Psoas muscle (tissue), 8 donors: ENCODE data around the gene ZNF607. TPM values are rescaled to one million over a fixed set of nuclear protein-coding genes. Genes with fewer than 3 reads are reported as not detected.
"Not testable (repeated sequence)": the region's sequence is repeated elsewhere in the genome, so short reads cannot be mapped to it uniquely, and the experiment has no call there.

Experiments
- ATAC-seq, 4 donors: fragments of 200-7000 bp; cut with Tn5 transposase; one replicate each; pipeline ENCODE4 v1.9.1; 2020; ENCODE audit warnings: moderate library complexity in 3 of 4, mild to moderate bottlenecking in 2 of 4
- DNase-seq, 2 donors: peaks; one replicate each; pipeline ENCODE4 v3.0.0-alpha.2; 2020
- H3K27ac ChIP-seq: fragments of 200-600 bp; one replicate; pipeline ENCODE4 v1.8.0; 2022
- H3K27me3 ChIP-seq, 3 donors: fragments of 200-600 bp in 1 of 3; one replicate each; pipeline versions ENCODE4 v1.6.1 to v1.8.0; 2013 to 2022; ENCODE audit warnings: low read length in 2 of 3, mild to moderate bottlenecking in 2 of 3, moderate library complexity in 1 of 3; ENCODE audit not compliant: insufficient read depth in 3 of 3
- H3K36me3 ChIP-seq, 2 donors: fragments of 200-600 bp in 1 of 2; one replicate each; pipeline versions ENCODE4 v1.6.1 to v1.8.0; 2013 to 2022; ENCODE audit warnings: low read depth in 1 of 2, mild to moderate bottlenecking in 1 of 2, moderate library complexity in 1 of 2; ENCODE audit not compliant: insufficient read depth in 1 of 2
- H3K4me1 ChIP-seq: fragments of 200-600 bp; one replicate; pipeline ENCODE4 v1.8.0; 2022
- H3K4me3 ChIP-seq: fragments of 200-600 bp; one replicate; pipeline ENCODE4 v1.8.0; 2022; ENCODE audit warnings: mild to moderate bottlenecking
- H3K9me3 ChIP-seq: fragments of 200-600 bp; one replicate; pipeline ENCODE4 v1.8.0; 2022
- CTCF ChIP-seq: fragments of 200-600 bp; IDR thresholded peaks from one replicate; pipeline ENCODE4 v1.8.0; 2022; ENCODE audit warnings: antibody characterized with exemption
- WGBS, 3 donors: extraction: QIAGEN DNeasy Blood & Tissue Kit; methylation state at CpG; one replicate each; pipeline versions ENCODE4 v1.1.6 to v1.1.7; 2013; 5-methylcytosine and 5-hydroxymethylcytosine counted together
- intact Hi-C, 2 donors: fragments of 100-400 bp; cut with DNase I; formaldehyde crosslinking; loops; one replicate each; pipeline versions ENCODE4 v1.11.0 to v1.14.2; 2022
- long read RNA-seq, 2 donors: library from polyadenylated mRNA; unstranded; transcript quantifications; one replicate each; pipeline ENCODE4 v2.0.0, GENCODE V29; 2021
- polyA plus RNA-seq, 3 donors: library from polyadenylated mRNA; stranded (reverse); fragments of 200-250 nt; gene quantifications; one replicate each; pipeline ENCODE4 v1.2.3, GENCODE V29; 2013
- total RNA-seq, 4 donors: library from RNA; stranded (reverse); fragmentation: NEBNext Ultra II Directional in 2 of 4; extraction: Animal tissue kit (Norgen Biotek cat#: 25700) in 2 of 4; gene quantifications; one replicate each; pipeline versions ENCODE4 v1.2.1 to v1.2.4, GENCODE V29; 2021 to 2023
- donor health status: healthy with polysubstance abuse.
- donor health status: DM: no; HTN: no; CAD: no; lungs with moderate emphysema.
- donor health status: Bipolar disorder and iron deficiency.
- donor health status: healthy.
- donor health status: DM: yes; HTN: yes; CAD: no.
- donor health status: DM: no; HTN: no; CAD: no.
- donor health status: DM: no; HTN: no; CAD: no.
- donor health status: DM: yes; HTN: yes; CAD: no.

ZNF607 gene
- total RNA-seq (1 to 10 TPM; 1.2 to 5.8 (median 1.9) TPM), polyA plus RNA-seq (1 to 10 TPM; 1.4 to 3.5 (median 1.5) TPM)
- long read RNA-seq, donor 1, partial matches to known transcripts, result 0 of 2 reads
- long read RNA-seq, donor 1, other reads (novel, unspliced or antisense), result 2 of 2 reads
- long read RNA-seq, donor 2, partial matches to known transcripts, result 0 of 6 reads
- long read RNA-seq, donor 2, other reads (novel, unspliced or antisense), result 5 of 6 reads

GRCh38 chr19:37719111-37719926, at the start of gene ZNF607:
Gene ZNF607 (minus strand): TSS chr19:37719761. CDS start chr19:37711618, 8,143 bp downstream.
- DNase-seq, result peak; percentile 87 to 92
- H3K27ac ChIP-seq, result peak within 1 kb of the TSS; percentile 57
- H3K9me3 ChIP-seq, result peaks cover 4% of the 10 kb centered on the region
- peak; percentile 56 for TF ChIP-seq CTCF
- peaks cover 12% of the 10 kb centered on the region for H3K4me1 ChIP-seq
- ATAC-seq, result peak; percentile 98 to 100 (median 99)
- peaks cover 0 to 10% of the 10 kb centered on the region in 2 donors for H3K36me3 ChIP-seq
- no peaks in the 10 kb centered on the region for H3K27me3 ChIP-seq
- peak within 1 kb of the TSS; percentile 96 for H3K4me3 ChIP-seq
- intact Hi-C loops, result no loop called here
- 0 to 1% (median 0%) methylated on average over 53 to 54 of the region's 54 CpGs for WGBS, 3 donors

- Histone ChIP-seq H3K36me3 (peaks cover 0 to 77% of the 10 kb centered on the region in 2 donors), H3K9me3 (no peaks in the 10 kb centered on the region), H3K27me3 (no peaks in the 10 kb centered on the region), H3K4me1 (no peaks in the 10 kb centered on the region), H3K27ac (no peak overlapping the region), H3K4me3 (no peak overlapping the region)
- 86 to 98% (median 91%) methylated on average over 1 of the region's 1 CpG for WGBS, 3 donors
- DNase-seq (no peak), ATAC-seq (no peak)
- TF ChIP-seq CTCF, result no peak
- intact Hi-C loops, result no loop called here
Measured at GRCh38 chr19:37763488-37763887, 43.9 kb upstream of the ZNF607 start.

DNA sequence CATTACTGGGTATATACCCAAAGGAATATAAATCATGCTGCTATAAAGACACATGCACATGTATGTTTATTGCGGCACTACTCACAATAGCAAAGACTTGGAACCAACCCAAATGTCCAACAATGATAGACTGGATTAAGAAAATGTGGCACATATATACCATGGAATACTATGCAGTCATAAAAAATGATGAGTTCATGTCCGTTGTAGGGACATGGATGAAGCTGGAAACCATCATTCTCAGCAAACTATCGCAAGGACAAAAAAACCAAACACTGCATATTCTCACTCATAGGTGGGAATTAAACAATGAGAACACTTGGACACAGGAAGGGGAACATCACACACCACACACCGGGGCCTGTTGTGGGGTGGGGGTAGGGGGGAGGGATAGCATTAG, 38.1 kb upstream of the ZNF607 start:
- H3K4me1 ChIP-seq, intact Hi-C loops, H3K9me3 ChIP-seq, DNase-seq, H3K27me3 ChIP-seq, ATAC-seq, H3K4me3 ChIP-seq, H3K27ac ChIP-seq: not testable (repeated sequence)
- peaks cover 0 to 50% of the 10 kb centered on the region in 2 donors for H3K36me3 ChIP-seq
- WGBS, 3 donors, result 94 to 97% (median 95%) methylated on average over 3 to 4 of the region's 4 CpGs

- H3K27me3 ChIP-seq, result no peaks in the 10 kb centered on the region
- DNase-seq, result no peak
- H3K27ac ChIP-seq, result no peak overlapping the region
- ATAC-seq, result no peak
- WGBS, 3 donors, result 79 to 89% (median 81%) methylated on average over 5 of the region's 5 CpGs
- TF ChIP-seq CTCF, result no peak
- intact Hi-C loops, result no loop called here
- H3K36me3 ChIP-seq, result peaks cover 6 to 26% of the 10 kb centered on the region in 2 donors
- H3K4me1 ChIP-seq, result no peaks in the 10 kb centered on the region
- no peak overlapping the region for H3K4me3 ChIP-seq
- peaks cover 61% of the 10 kb centered on the region for H3K9me3 ChIP-seq
Measured at GRCh38 chr19:37738371-37738770, 18.8 kb upstream of the ZNF607 start.

DNA sequence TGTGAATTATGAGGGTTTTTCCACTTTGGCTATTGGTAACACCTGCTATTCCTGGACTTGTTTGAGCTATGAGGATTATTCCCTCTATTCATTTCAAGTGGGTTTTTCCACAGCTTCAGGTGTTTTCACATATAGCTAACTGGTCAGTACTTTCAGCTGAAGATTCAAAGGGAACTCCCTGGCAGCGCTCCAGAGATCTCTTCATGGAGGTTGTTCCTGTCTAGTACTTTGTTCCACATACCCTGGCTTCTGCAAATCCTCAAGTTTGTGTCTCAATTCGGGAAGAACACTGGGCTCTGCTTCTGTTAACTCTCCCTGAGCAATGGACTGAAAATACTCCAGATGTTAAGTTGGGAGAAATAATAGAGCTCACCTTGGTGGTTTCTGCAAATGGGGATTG, 5.6 kb upstream of the ZNF607 start:
- H3K4me3 ChIP-seq, result no peak overlapping the region
- WGBS, 3 donors, result 86 to 87% (median 87%) methylated on average over 2 of the region's 2 CpGs
- DNase-seq (no peak), ATAC-seq (no peak)
- peaks cover 9% of the 10 kb centered on the region for H3K9me3 ChIP-seq
- H3K27me3 ChIP-seq, result no peaks in the 10 kb centered on the region
- intact Hi-C loops, result no loop called here
- H3K4me1 ChIP-seq, result no peaks in the 10 kb centered on the region
- no peak overlapping the region for H3K27ac ChIP-seq
- TF ChIP-seq CTCF, result no peak
- no peaks in the 10 kb centered on the region for H3K36me3 ChIP-seq
